WTC11 (cell line): ENCODE data around the gene PAX8. TPM values are rescaled to one million over a fixed set of nuclear protein-coding genes. Genes with fewer than 3 reads are reported as not detected.

Experiments used
- ATAC-seq: fragments of 200-7000 bp; cut with Tn5 transposase; 2 replicates; pipeline ENCODE4 v1.10.0; 2021; ENCODE audit warnings: mild to moderate bottlenecking, moderate library complexity
- CTCF ChIA-PET: fragments of 300-600 bp; sonication (Branson Sonifier 250); formaldehyde crosslinking; loops from one replicate; lab custom pipeline; 2021; ENCODE audit warnings: antibody characterized with exemption; lab: Charles Lee
- POLR2A ChIA-PET: fragments of 350-600 bp; sonication (Branson Sonifier 250); formaldehyde crosslinking; loops from one replicate; lab custom pipeline; 2021; ENCODE audit warnings: antibody characterized with exemption; lab: Charles Lee
- DNase-seq: peaks from one replicate; pipeline ENCODE4 v3.0.0; 2021; ENCODE audit warnings: low spot score
- H3K27ac Mint-ChIP-seq: 2 replicates; pipeline ENCODE4 v1.8.0; 2021; ENCODE audit warnings: mixed read lengths
- H3K27me3 Mint-ChIP-seq: 2 replicates; pipeline ENCODE4 v1.8.0; 2021; ENCODE audit warnings: low read depth, mild to moderate bottlenecking, moderate library complexity, mixed read lengths
- H3K36me3 Mint-ChIP-seq: 2 replicates; pipeline ENCODE4 v1.8.0; 2021; ENCODE audit warnings: mixed read lengths
- H3K4me1 Mint-ChIP-seq: 2 replicates; pipeline ENCODE4 v1.8.0; 2022; ENCODE audit warnings: mixed read lengths
- H3K4me3 Mint-ChIP-seq: 2 replicates; pipeline ENCODE4 v1.8.0; 2021; ENCODE audit warnings: mild to moderate bottlenecking, moderate library complexity, mixed read lengths
- H3K9me3 Mint-ChIP-seq: 2 replicates; pipeline ENCODE4 v1.8.0; 2021; ENCODE audit warnings: mixed read lengths
- ATF1 ChIP-seq: sonication (generic); formaldehyde crosslinking; IDR thresholded peaks from 2 replicates; pipeline ENCODE4 v1.8.1; 2023; ENCODE audit warnings: mild to moderate bottlenecking, moderate library complexity, missing genetic modification reagents
- GABPB1 ChIP-seq: sonication (generic); formaldehyde crosslinking; IDR thresholded peaks from 2 replicates; pipeline ENCODE4 v1.8.1; 2023; ENCODE audit warnings: mild to moderate bottlenecking, missing genetic modification reagents
- MYBL2 ChIP-seq: sonication (generic); formaldehyde crosslinking; IDR thresholded peaks from 2 replicates; pipeline ENCODE4 v1.8.1; 2023; ENCODE audit warnings: mild to moderate bottlenecking, moderate library complexity, missing genetic modification reagents
- SMAD4 ChIP-seq: sonication (generic); formaldehyde crosslinking; IDR thresholded peaks from 2 replicates; pipeline ENCODE4 v1.8.0; 2022; ENCODE audit warnings: mild to moderate bottlenecking, missing genetic modification reagents
- ZNF121 ChIP-seq: sonication (generic); formaldehyde crosslinking; IDR thresholded peaks from 2 replicates; pipeline ENCODE4 v1.8.0; 2023; ENCODE audit warnings: missing genetic modification reagents
- ZNF232 ChIP-seq: sonication (generic); formaldehyde crosslinking; IDR thresholded peaks from 2 replicates; pipeline ENCODE4 v1.8.0; 2022; ENCODE audit warnings: mild to moderate bottlenecking, missing genetic modification reagents
- ZNF671 ChIP-seq: fragments of 250-450 bp; sonication (Bioruptor Pico); IDR thresholded peaks from 2 replicates; pipeline ENCODE4 v1.8.0; 2021; ENCODE audit warnings: mild to moderate bottlenecking
- total RNA-seq: library from RNA; stranded (reverse); gene quantifications from 3 replicates; pipeline ENCODE4 v1.2.3, GENCODE V29; 2021
- TF ChIP-seq, protein P1 (sequence below): sonication (generic); formaldehyde crosslinking; IDR thresholded peaks from 2 replicates; pipeline ENCODE4 v1.8.1; 2023; ENCODE audit warnings: mild to moderate bottlenecking, missing genetic modification reagents, moderate library complexity
- TF ChIP-seq, protein P2 (sequence below): sonication (generic); formaldehyde crosslinking; IDR thresholded peaks from 2 replicates; pipeline ENCODE4 v1.8.1; 2023; ENCODE audit warnings: mild to moderate bottlenecking, missing genetic modification reagents
- TF ChIP-seq, protein P3 (sequence below): sonication (generic); formaldehyde crosslinking; IDR thresholded peaks from 2 replicates; pipeline ENCODE4 v1.8.1; 2023; ENCODE audit warnings: mild to moderate bottlenecking, missing genetic modification reagents, moderate library complexity
- TF ChIP-seq, protein P4 (sequence below): sonication (generic); formaldehyde crosslinking; IDR thresholded peaks from 2 replicates; pipeline ENCODE4 v1.8.1; 2023; ENCODE audit warnings: mild to moderate bottlenecking, missing genetic modification reagents, borderline replicate concordance
- TF ChIP-seq, protein P5 (sequence below): sonication (generic); formaldehyde crosslinking; IDR thresholded peaks from 2 replicates; pipeline ENCODE4 v1.8.0; 2023; ENCODE audit warnings: missing genetic modification reagents
- TF ChIP-seq, protein P6 (sequence below): sonication (generic); formaldehyde crosslinking; IDR thresholded peaks from 2 replicates; pipeline ENCODE4 v1.8.0; 2023; ENCODE audit warnings: mild to moderate bottlenecking, missing genetic modification reagents

The PAX8 gene
- total RNA-seq, 1 experiment from 2014 or later = 0.35 TPM

DNA sequence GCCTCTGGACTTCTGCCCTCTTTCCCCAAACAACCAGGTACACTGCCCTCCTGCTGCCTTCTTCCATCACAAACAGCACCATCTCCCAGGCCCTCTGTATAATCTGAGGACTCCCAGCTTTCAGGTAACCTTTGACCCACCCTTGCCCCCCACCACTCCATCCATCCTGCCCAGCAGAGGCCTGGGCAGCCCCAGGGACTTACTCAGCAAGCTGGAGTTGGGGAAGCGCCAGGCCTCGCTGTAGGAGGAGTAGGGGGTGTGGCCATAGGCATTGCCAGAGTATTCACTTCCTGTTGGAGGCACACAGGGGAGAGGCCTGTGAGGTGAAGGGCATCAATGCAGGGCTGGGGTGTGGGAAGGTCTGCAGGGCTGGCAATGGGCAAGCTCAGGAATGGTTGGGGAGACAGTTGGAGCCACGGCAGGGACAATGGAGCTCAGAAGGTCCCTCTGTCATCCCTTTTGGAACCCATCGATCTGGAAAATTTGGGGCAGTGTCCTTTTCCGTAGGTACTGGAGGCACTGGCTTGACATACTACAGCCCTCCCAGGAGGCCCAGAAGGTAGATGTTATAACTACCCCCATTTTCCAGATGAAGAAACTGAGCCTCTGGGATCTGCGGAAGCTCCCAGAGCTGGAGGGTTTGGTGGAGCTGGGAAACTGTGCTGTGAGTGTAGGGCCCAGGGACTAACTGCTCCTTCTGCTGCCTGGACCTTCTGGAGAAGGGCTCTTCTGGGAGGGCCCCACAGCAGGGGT is 58.7 kb downstream of the PAX8 start:
- TF ChIP-seq, protein P1, sequence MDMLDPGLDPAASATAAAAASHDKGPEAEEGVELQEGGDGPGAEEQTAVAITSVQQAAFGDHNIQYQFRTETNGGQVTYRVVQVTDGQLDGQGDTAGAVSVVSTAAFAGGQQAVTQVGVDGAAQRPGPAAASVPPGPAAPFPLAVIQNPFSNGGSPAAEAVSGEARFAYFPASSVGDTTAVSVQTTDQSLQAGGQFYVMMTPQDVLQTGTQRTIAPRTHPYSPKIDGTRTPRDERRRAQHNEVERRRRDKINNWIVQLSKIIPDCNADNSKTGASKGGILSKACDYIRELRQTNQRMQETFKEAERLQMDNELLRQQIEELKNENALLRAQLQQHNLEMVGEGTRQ = no peak
- ChIA-PET CTCF (interaction anchor here (0.6 to 2.4 kb wide), 6 partner anchors 9 to 161 kb away, joined by 3 to 9 read pairs (median 6); no protein-coding TSS in a partner anchor), POLR2A (no interaction called here)
- no peak overlapping the region for H3K4me3 Mint-ChIP-seq
- ATAC-seq = peak; percentile 67
- no peaks in the 10 kb centered on the region for H3K36me3 Mint-ChIP-seq
- no peak for DNase-seq
- peaks cover 29% of the 10 kb centered on the region for H3K4me1 Mint-ChIP-seq
- 0 out of 2 replicates have a peak, but pooled peaks cover 2% of the 10 kb centered on the region for H3K27me3 Mint-ChIP-seq
- H3K27ac Mint-ChIP-seq = no peak overlapping the region
- no peaks in the 10 kb centered on the region for H3K9me3 Mint-ChIP-seq

DNA sequence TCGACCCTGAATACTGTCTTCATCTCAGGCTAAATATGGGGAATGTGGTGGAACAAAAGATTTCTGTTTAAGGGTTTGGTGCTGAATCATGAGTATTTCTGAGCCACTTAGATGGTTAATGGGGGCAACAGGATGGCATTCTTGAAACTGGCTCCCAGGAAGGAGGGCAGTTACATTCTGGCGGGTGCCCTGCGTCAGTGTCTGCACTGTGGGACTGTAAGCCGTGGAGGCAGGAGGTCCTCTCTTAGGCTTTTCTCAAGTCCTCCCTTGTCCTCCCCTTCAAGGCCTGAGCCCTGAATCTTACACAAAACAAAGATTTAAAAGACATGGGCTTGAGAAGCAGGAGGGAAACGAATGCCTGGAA is 59.2 kb downstream of the PAX8 start:
- POLR2A ChIA-PET = no interaction called here
- 0 out of 2 replicates have a peak, but pooled peaks cover 2% of the 10 kb centered on the region for H3K27me3 Mint-ChIP-seq
- DNase-seq = no peak
- no peak overlapping the region for H3K27ac Mint-ChIP-seq
- no peak overlapping the region for H3K4me3 Mint-ChIP-seq
- no peaks in the 10 kb centered on the region for H3K36me3 Mint-ChIP-seq
- H3K9me3 Mint-ChIP-seq = no peaks in the 10 kb centered on the region
- ATAC-seq = no peak
- peaks cover 29% of the 10 kb centered on the region for H3K4me1 Mint-ChIP-seq
- no peak for TF ChIP-seq ZNF671 (CRISPR knock-in tag)
- no peak for TF ChIP-seq ZNF232
- TF ChIP-seq, all 79 proteins: peak for 0
- CTCF ChIA-PET = interaction anchor here (2.4 kb wide), 1 partner anchor 139 kb away, joined by 9 read pairs; no protein-coding TSS in a partner anchor

DNA sequence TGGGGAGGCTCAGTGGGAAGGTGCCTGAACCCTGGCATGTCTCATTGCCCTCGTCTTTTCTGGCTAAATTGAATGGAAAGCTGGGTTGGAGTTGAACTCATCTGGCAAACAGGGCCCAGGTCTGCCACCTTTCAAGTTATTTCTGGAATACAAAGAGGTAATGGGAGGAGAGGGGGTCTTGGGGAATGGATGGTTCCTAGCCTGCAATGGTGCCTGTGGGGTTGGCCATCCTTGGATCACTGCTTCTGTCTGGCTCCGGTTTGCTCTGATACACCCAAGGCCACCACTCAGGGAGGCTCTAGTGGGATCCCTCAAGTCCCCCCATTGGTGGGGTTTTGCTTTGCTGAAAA is 59.7 kb downstream of the PAX8 start:
- Mint-ChIP-seq H3K4me1 (peaks cover 32% of the 10 kb centered on the region), H3K4me3 (no peak overlapping the region), H3K27ac (no peak overlapping the region), H3K36me3 (no peaks in the 10 kb centered on the region), H3K9me3 (no peaks in the 10 kb centered on the region), H3K27me3 (0 out of 2 replicates have a peak, but pooled peaks cover 2% of the 10 kb centered on the region)
- CTCF ChIA-PET = no interaction called here
- POLR2A ChIA-PET = no interaction called here
- no peak for ATAC-seq
- TF ChIP-seq, protein P2, sequence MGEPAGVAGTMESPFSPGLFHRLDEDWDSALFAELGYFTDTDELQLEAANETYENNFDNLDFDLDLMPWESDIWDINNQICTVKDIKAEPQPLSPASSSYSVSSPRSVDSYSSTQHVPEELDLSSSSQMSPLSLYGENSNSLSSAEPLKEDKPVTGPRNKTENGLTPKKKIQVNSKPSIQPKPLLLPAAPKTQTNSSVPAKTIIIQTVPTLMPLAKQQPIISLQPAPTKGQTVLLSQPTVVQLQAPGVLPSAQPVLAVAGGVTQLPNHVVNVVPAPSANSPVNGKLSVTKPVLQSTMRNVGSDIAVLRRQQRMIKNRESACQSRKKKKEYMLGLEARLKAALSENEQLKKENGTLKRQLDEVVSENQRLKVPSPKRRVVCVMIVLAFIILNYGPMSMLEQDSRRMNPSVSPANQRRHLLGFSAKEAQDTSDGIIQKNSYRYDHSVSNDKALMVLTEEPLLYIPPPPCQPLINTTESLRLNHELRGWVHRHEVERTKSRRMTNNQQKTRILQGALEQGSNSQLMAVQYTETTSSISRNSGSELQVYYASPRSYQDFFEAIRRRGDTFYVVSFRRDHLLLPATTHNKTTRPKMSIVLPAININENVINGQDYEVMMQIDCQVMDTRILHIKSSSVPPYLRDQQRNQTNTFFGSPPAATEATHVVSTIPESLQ = no peak
- no peak for TF ChIP-seq ZNF671 (CRISPR knock-in tag)
- TF ChIP-seq ATF1 (CRISPR knock-in tag) = no peak
- TF ChIP-seq, protein P3, sequence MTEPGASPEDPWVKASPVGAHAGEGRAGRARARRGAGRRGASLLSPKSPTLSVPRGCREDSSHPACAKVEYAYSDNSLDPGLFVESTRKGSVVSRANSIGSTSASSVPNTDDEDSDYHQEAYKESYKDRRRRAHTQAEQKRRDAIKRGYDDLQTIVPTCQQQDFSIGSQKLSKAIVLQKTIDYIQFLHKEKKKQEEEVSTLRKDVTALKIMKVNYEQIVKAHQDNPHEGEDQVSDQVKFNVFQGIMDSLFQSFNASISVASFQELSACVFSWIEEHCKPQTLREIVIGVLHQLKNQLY = no peak
- TF ChIP-seq ZNF121 (CRISPR knock-in tag) = no peak
- TF ChIP-seq GABPB1 (CRISPR knock-in tag) = no peak
- TF ChIP-seq, protein P4, sequence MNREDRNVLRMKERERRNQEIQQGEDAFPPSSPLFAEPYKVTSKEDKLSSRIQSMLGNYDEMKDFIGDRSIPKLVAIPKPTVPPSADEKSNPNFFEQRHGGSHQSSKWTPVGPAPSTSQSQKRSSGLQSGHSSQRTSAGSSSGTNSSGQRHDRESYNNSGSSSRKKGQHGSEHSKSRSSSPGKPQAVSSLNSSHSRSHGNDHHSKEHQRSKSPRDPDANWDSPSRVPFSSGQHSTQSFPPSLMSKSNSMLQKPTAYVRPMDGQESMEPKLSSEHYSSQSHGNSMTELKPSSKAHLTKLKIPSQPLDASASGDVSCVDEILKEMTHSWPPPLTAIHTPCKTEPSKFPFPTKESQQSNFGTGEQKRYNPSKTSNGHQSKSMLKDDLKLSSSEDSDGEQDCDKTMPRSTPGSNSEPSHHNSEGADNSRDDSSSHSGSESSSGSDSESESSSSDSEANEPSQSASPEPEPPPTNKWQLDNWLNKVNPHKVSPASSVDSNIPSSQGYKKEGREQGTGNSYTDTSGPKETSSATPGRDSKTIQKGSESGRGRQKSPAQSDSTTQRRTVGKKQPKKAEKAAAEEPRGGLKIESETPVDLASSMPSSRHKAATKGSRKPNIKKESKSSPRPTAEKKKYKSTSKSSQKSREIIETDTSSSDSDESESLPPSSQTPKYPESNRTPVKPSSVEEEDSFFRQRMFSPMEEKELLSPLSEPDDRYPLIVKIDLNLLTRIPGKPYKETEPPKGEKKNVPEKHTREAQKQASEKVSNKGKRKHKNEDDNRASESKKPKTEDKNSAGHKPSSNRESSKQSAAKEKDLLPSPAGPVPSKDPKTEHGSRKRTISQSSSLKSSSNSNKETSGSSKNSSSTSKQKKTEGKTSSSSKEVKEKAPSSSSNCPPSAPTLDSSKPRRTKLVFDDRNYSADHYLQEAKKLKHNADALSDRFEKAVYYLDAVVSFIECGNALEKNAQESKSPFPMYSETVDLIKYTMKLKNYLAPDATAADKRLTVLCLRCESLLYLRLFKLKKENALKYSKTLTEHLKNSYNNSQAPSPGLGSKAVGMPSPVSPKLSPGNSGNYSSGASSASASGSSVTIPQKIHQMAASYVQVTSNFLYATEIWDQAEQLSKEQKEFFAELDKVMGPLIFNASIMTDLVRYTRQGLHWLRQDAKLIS (CRISPR knock-in tag) = no peak
- TF ChIP-seq, protein P5, sequence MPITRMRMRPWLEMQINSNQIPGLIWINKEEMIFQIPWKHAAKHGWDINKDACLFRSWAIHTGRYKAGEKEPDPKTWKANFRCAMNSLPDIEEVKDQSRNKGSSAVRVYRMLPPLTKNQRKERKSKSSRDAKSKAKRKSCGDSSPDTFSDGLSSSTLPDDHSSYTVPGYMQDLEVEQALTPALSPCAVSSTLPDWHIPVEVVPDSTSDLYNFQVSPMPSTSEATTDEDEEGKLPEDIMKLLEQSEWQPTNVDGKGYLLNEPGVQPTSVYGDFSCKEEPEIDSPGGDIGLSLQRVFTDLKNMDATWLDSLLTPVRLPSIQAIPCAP (CRISPR knock-in tag) = no peak
- TF ChIP-seq MYBL2 = no peak
- TF ChIP-seq SMAD4 = no peak
- TF ChIP-seq, protein P6, sequence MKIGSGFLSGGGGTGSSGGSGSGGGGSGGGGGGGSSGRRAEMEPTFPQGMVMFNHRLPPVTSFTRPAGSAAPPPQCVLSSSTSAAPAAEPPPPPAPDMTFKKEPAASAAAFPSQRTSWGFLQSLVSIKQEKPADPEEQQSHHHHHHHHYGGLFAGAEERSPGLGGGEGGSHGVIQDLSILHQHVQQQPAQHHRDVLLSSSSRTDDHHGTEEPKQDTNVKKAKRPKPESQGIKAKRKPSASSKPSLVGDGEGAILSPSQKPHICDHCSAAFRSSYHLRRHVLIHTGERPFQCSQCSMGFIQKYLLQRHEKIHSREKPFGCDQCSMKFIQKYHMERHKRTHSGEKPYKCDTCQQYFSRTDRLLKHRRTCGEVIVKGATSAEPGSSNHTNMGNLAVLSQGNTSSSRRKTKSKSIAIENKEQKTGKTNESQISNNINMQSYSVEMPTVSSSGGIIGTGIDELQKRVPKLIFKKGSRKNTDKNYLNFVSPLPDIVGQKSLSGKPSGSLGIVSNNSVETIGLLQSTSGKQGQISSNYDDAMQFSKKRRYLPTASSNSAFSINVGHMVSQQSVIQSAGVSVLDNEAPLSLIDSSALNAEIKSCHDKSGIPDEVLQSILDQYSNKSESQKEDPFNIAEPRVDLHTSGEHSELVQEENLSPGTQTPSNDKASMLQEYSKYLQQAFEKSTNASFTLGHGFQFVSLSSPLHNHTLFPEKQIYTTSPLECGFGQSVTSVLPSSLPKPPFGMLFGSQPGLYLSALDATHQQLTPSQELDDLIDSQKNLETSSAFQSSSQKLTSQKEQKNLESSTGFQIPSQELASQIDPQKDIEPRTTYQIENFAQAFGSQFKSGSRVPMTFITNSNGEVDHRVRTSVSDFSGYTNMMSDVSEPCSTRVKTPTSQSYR = no peak
- TF ChIP-seq, all 79 proteins: peak for 0
- DNase-seq = no peak
